COLO668 (cell line): ENCODE measurements around the gene MAPKAP1.

Source experiments
- DNase-seq: peaks from one replicate; lab custom pipeline; 2025; ENCODE audit not compliant: unreplicated experiment; lab: John Stamatoyannopoulos, UW

MAPKAP1 gene

GRCh38 chr9:125492719-125493118, 214.3 kb downstream of the MAPKAP1 start:
- no peak for DNase-seq

GRCh38 chr9:125487842-125488241, 219.2 kb downstream of the MAPKAP1 start:
- DNase-seq: no peak

- no peak for DNase-seq
Measured at GRCh38 chr9:125486576-125486975, 220.4 kb downstream of the MAPKAP1 start.

- DNase-seq: no peak
Measured at GRCh38 chr9:125486152-125486508, 220.9 kb downstream of the MAPKAP1 start.

GRCh38 chr9:125485471-125486151, 221.4 kb downstream of the MAPKAP1 start:
- DNase-seq: no peak

- DNase-seq: no peak
Measured at GRCh38 chr9:125484350-125485282, 222.4 kb downstream of the MAPKAP1 start.

- no peak for DNase-seq
Measured at GRCh38 chr9:125483697-125484096, 223.3 kb downstream of the MAPKAP1 start.

GRCh38 chr9:125479846-125480615, 227.0 kb downstream of the MAPKAP1 start:
- DNase-seq: no peak

- DNase-seq: no peak
Measured at GRCh38 chr9:125477089-125477544, 229.9 kb downstream of the MAPKAP1 start.

- no peak for DNase-seq
Measured at GRCh38 chr9:125476645-125477044, 230.4 kb downstream of the MAPKAP1 start.

- DNase-seq: no peak
Measured at GRCh38 chr9:125475385-125475784, 231.6 kb downstream of the MAPKAP1 start.

- DNase-seq: no peak
Measured at GRCh38 chr9:125472926-125473701, 233.9 kb downstream of the MAPKAP1 start.

GRCh38 chr9:125472562-125472925, 234.5 kb downstream of the MAPKAP1 start:
- DNase-seq: no peak

GRCh38 chr9:125470767-125471580, 236.0 kb downstream of the MAPKAP1 start:
- no peak for DNase-seq

GRCh38 chr9:125470189-125470588, 236.8 kb downstream of the MAPKAP1 start:
- no peak for DNase-seq

- no peak for DNase-seq
Measured at GRCh38 chr9:125468646-125469045, 238.4 kb downstream of the MAPKAP1 start.

GRCh38 chr9:125467116-125467740, 239.8 kb downstream of the MAPKAP1 start:
- DNase-seq: no peak

- DNase-seq: no peak
Measured at GRCh38 chr9:125466411-125466810, 240.6 kb downstream of the MAPKAP1 start.

GRCh38 chr9:125464591-125465385, 242.2 kb downstream of the MAPKAP1 start:
- no peak for DNase-seq
